Endothelial cell of umbilical vein (primary cell): Measurements from ENCODE around the gene EPB41L4B.

Source experiments
- CTCF ChIP-seq, 2 donors: IDR thresholded peaks; 1 replicate in 1 of 2; 2 replicates in 1 of 2; pipeline ENCODE4 v1.5.1; 2011; ENCODE audit warnings: low read length in 2 of 2, mild to moderate bottlenecking in 2 of 2, moderate library complexity in 2 of 2, control low read depth in 1 of 2, inconsistent platforms in 1 of 2, low read depth in 1 of 2; ENCODE audit not compliant: insufficient read depth in 1 of 2; ENCODE audit errors: extremely low read depth in 1 of 2
- EZH2 ChIP-seq: IDR thresholded peaks from 2 replicates; pipeline ENCODE4 v1.6.1; 2012; ENCODE audit warnings: borderline replicate concordance, low read depth, mild to moderate bottlenecking, moderate library complexity, low read length, inconsistent platforms; ENCODE audit not compliant: severe bottlenecking
- FOS ChIP-seq: IDR thresholded peaks from 2 replicates; pipeline ENCODE4 v1.6.1; 2011; ENCODE audit warnings: mild to moderate bottlenecking, low read length, moderate library complexity, borderline replicate concordance; ENCODE audit not compliant: insufficient read depth
- POLR2A ChIP-seq: IDR thresholded peaks from 2 replicates; pipeline ENCODE4 v1.6.1; 2012; ENCODE audit warnings: low read depth, mild to moderate bottlenecking, control low read depth, low read length
- POLR2AphosphoS5 ChIP-seq: IDR thresholded peaks from 2 replicates; pipeline ENCODE4 v1.6.1; 2012; ENCODE audit warnings: low read depth, mild to moderate bottlenecking, control low read depth, low read length, moderate library complexity; ENCODE audit not compliant: insufficient read depth
- TF ChIP-seq, protein P1 (sequence below): IDR thresholded peaks from 2 replicates; pipeline ENCODE4 v1.6.1; 2011; ENCODE audit not compliant: insufficient read depth, insufficient read length

DNA sequence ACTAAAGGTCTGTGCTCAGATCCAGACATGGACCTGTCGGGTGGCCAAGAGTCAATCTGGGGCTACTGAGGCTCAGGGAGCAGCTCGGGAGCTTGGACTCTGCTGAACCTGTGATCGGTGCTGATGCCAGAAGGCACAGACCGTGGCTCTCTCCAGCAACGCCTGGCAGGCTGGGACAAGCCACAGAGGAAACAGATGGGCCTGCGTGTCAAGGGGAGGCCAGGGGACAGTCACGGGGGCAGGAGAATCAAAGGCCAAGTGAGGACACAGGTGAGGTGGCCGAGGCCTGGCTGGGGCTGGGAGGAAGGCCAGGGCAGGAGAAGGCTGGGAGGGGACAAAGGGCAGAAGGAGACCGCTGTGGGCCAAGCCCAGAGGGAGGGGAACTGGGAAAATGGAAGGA is 43.4 kb downstream of the EPB41L4B start:
- no peak for TF ChIP-seq POLR2A
- TF ChIP-seq EZH2: no peak
- TF ChIP-seq, protein P1, sequence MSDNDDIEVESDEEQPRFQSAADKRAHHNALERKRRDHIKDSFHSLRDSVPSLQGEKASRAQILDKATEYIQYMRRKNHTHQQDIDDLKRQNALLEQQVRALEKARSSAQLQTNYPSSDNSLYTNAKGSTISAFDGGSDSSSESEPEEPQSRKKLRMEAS: no peak
- TF ChIP-seq CTCF (IDR thresholded peaks at IDR 0.05; ENCODE audit: extremely low read depth in 1 of 2, insufficient read depth in 1 of 2, low read depth in 1 of 2, low read length in 2 of 2): no peak
- no peak for TF ChIP-seq POLR2AphosphoS5
- no peak for TF ChIP-seq FOS
